Measurements from ENCODE around the gene STARD3. TPM values are rescaled to one million over a fixed set of nuclear protein-coding genes. Genes with fewer than 3 reads are reported as not detected.

The STARD3 gene
- total RNA-seq, 6 experiments from 2014 or later = 44.0 to 52.3 (median 46.3) TPM

GRCh38 chr17:39636587-39636926, 387 bp upstream of the STARD3 start:
- no peak for DNase-seq
- no peaks in the 10 kb centered on the region for H3K9me3 Mint-ChIP-seq
- peaks cover 28% of the 10 kb centered on the region for H3K4me1 Mint-ChIP-seq (ENCODE audit: low read depth)
- H3K4me3 Mint-ChIP-seq = peak overlapping the region; percentile 92
- TF ChIP-seq, protein P1, sequence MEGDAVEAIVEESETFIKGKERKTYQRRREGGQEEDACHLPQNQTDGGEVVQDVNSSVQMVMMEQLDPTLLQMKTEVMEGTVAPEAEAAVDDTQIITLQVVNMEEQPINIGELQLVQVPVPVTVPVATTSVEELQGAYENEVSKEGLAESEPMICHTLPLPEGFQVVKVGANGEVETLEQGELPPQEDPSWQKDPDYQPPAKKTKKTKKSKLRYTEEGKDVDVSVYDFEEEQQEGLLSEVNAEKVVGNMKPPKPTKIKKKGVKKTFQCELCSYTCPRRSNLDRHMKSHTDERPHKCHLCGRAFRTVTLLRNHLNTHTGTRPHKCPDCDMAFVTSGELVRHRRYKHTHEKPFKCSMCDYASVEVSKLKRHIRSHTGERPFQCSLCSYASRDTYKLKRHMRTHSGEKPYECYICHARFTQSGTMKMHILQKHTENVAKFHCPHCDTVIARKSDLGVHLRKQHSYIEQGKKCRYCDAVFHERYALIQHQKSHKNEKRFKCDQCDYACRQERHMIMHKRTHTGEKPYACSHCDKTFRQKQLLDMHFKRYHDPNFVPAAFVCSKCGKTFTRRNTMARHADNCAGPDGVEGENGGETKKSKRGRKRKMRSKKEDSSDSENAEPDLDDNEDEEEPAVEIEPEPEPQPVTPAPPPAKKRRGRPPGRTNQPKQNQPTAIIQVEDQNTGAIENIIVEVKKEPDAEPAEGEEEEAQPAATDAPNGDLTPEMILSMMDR (IDR thresholded peaks at IDR 0.05) = no peak
- H3K36me3 Mint-ChIP-seq (ENCODE audit: low read depth) = no peaks in the 10 kb centered on the region
- H3K27ac Mint-ChIP-seq = peak overlapping the region; percentile 70
- peaks cover 6% of the 10 kb centered on the region; the same call in 1 of the 2 replicates for H3K27me3 Mint-ChIP-seq (ENCODE audit: insufficient read depth)

- Mint-ChIP-seq H3K4me3 (peak overlapping the region; percentile 92), H3K27me3 (ENCODE audit: insufficient read depth) (0 out of 2 replicates have a peak, but pooled peaks cover 1% of the 10 kb centered on the region), H3K36me3 (ENCODE audit: low read depth) (no peaks in the 10 kb centered on the region), H3K9me3 (no peaks in the 10 kb centered on the region), H3K4me1 (ENCODE audit: low read depth) (peaks cover 45% of the 10 kb centered on the region), H3K27ac (no peak overlapping the region)
- TF ChIP-seq, protein P1 (IDR thresholded peaks at IDR 0.05) = no peak
- DNase-seq = no peak
Observed at GRCh38 chr17:39638317-39638716, 1.4 kb downstream of the STARD3 start.

GRCh38 chr17:39639043-39639442, 2.1 kb downstream of the STARD3 start:
- Mint-ChIP-seq H3K27ac (no peak overlapping the region), H3K9me3 (no peaks in the 10 kb centered on the region), H3K27me3 (ENCODE audit: insufficient read depth) (0 out of 2 replicates have a peak, but pooled peaks cover 1% of the 10 kb centered on the region), H3K36me3 (ENCODE audit: low read depth) (no peaks in the 10 kb centered on the region), H3K4me3 (no peak overlapping the region), H3K4me1 (ENCODE audit: low read depth) (peaks cover 53% of the 10 kb centered on the region)
- TF ChIP-seq, protein P1 (IDR thresholded peaks at IDR 0.05) = no peak
- no peak for DNase-seq

- H3K27me3 Mint-ChIP-seq (ENCODE audit: insufficient read depth) = 0 out of 2 replicates have a peak, but pooled peaks cover 1% of the 10 kb centered on the region
- H3K27ac Mint-ChIP-seq = no peak overlapping the region
- no peak overlapping the region for H3K4me3 Mint-ChIP-seq
- H3K36me3 Mint-ChIP-seq (ENCODE audit: low read depth) = no peaks in the 10 kb centered on the region
- no peak for DNase-seq
- no peaks in the 10 kb centered on the region for H3K9me3 Mint-ChIP-seq
- peaks cover 54% of the 10 kb centered on the region for H3K4me1 Mint-ChIP-seq (ENCODE audit: low read depth)
- TF ChIP-seq, protein P1 (IDR thresholded peaks at IDR 0.05) = no peak
Observed at GRCh38 chr17:39639566-39640458, 2.9 kb downstream of the STARD3 start.

DNA sequence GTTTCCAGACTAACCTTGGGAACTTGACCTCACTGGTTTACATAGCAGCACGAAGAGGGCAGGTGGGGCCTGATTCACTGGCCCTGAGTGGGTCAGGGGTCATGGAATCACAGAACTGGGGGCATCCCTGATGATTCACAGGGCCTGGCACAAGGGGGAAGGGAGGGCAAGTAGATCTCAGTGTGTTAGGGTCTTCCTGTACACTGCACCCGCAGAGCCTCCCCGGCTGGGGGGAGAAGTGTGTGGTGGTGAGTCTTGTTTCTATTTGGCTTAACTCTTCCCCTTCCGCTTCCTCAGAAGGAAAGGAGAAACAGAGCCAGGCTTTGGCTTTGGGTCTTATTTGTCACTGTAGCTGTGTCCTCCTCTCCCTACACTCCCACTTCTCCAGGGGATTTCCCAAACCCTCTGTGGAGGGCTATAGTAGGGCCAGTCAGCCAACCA, 3.7 kb downstream of the STARD3 start:
- peaks cover 54% of the 10 kb centered on the region for H3K4me1 Mint-ChIP-seq (ENCODE audit: low read depth)
- no peaks in the 10 kb centered on the region for H3K9me3 Mint-ChIP-seq
- H3K27ac Mint-ChIP-seq = no peak overlapping the region

More for the DNA sequence above, 3.7 kb downstream of the STARD3 start:
- DNase-seq = no peak
- no peaks in the 10 kb centered on the region for H3K36me3 Mint-ChIP-seq (ENCODE audit: low read depth)
- 0 out of 2 replicates have a peak, but pooled peaks cover 1% of the 10 kb centered on the region for H3K27me3 Mint-ChIP-seq (ENCODE audit: insufficient read depth)
- TF ChIP-seq, protein P1 (IDR thresholded peaks at IDR 0.05) = no peak
- no peak overlapping the region for H3K4me3 Mint-ChIP-seq

Data from HFFc6 (cell line).